K562 (cell line): ENCODE measurements around the gene MICAL2. TPM values are rescaled to one million over a fixed set of nuclear protein-coding genes. Genes with fewer than 3 reads are reported as not detected.

Source experiments
- ATAC-seq: fragments of 200-7000 bp; cut with Tn5 transposase; 3 replicates; pipeline ENCODE4 v1.9.1; 2020; ENCODE audit warnings: moderate library complexity
- BruUV-seq: library from RNA; stranded (reverse); fragments of 400-500 nt; replicated peaks from 2 replicates; lab custom pipeline; 2021; lab: Mats Ljungman, UMichigan
- CTCF ChIA-PET: fragments of 300-600 bp; formaldehyde crosslinking; extraction: SDS; loops from one replicate; lab custom pipeline; 2021; ENCODE audit warnings: low intra/inter-chr PET ratio; lab: Yijun Ruan, JAX
- POLR2A ChIA-PET: fragments of 300-600, 350-650 bp; sonication (Branson Sonifier 250); formaldehyde crosslinking; extraction: SDS; loops from one replicate; lab custom pipeline; 2021; ENCODE audit warnings: antibody characterized with exemption, inconsistent platforms; lab: Yijun Ruan, JAX
- DNase-seq, 4 experiments: peaks; one replicate each; pipeline versions ENCODE4 v3.0.0 to v3.0.0-alpha.2; 2011 to 2018; ENCODE audit warnings: low spot score in 3 of 4, mixed read lengths in 3 of 4; ENCODE audit errors: extremely low read depth in 1 of 4
- FAIRE-seq: peaks from 2 replicates; lab custom pipeline; 2011; peaks lifted over from hg19 to GRCh38; lab: Jason Lieb, UNC
- H2AFZ ChIP-seq: 2 replicates; pipeline ENCODE4 v1.6.0; 2011; ENCODE audit warnings: low read depth, low read length, control low read depth, inconsistent platforms
- H3K27ac ChIP-seq: fragments of 200-600 bp; 3 replicates; pipeline ENCODE4 v1.8.0; 2011; ENCODE audit warnings: low read depth, mild to moderate bottlenecking, control low read depth, inconsistent platforms, low read length, moderate library complexity, mixed read lengths; ENCODE audit errors: extremely low read depth
- H3K27me3 ChIP-seq, 2 experiments: fragments of 300-600 bp in 1 of 2; 2 replicates in 1 of 2; 3 replicates in 1 of 2; pipeline versions ENCODE4 v1.6.0 to v1.8.0; 2011; ENCODE audit warnings: inconsistent platforms in 2 of 2, low read length in 2 of 2, mild to moderate bottlenecking in 1 of 2, mixed read lengths in 1 of 2, moderate library complexity in 1 of 2; ENCODE audit not compliant: control insufficient read depth in 2 of 2, insufficient read depth in 2 of 2
- H3K36me3 ChIP-seq: fragments of 300-600 bp; 3 replicates; pipeline ENCODE4 v1.8.0; 2011; ENCODE audit warnings: mild to moderate bottlenecking, low read length, inconsistent platforms; ENCODE audit not compliant: control insufficient read depth, insufficient read depth
- H3K4me1 ChIP-seq, 2 experiments: fragments of 200-600 bp in 1 of 2; replicated peaks in 1 of 2; 2 replicates in 1 of 2; 3 replicates in 1 of 2; pipeline versions ENCODE4 v1.5.1 to v1.8.0; 2011; ENCODE audit warnings: inconsistent platforms in 2 of 2, low read length in 2 of 2, mild to moderate bottlenecking in 1 of 2, mixed read lengths in 1 of 2, moderate library complexity in 1 of 2; ENCODE audit not compliant: control insufficient read depth in 2 of 2, insufficient read depth in 2 of 2
- H3K4me2 ChIP-seq: 2 replicates; pipeline ENCODE4 v1.6.1; 2011; ENCODE audit warnings: low read length, control low read depth, inconsistent platforms, mixed read lengths; ENCODE audit not compliant: insufficient read depth
- H3K4me3 ChIP-seq: fragments of 200-600 bp; sonication (generic), shearing (Covaris generic); 2 replicates; pipeline ENCODE4 v1.5.1; 2016; ENCODE audit warnings: control low read depth, inconsistent platforms
- H3K79me2 ChIP-seq: fragments of 200-600 bp; 3 replicates; pipeline ENCODE4 v1.8.0; 2011; ENCODE audit warnings: low read length, inconsistent platforms; ENCODE audit not compliant: control insufficient read depth, insufficient read depth
- H3K9ac ChIP-seq, 2 experiments: 2 replicates each; pipeline versions ENCODE4 v1.6.0 to v1.6.1; 2011; ENCODE audit warnings: low read depth in 2 of 2, low read length in 2 of 2, control low read depth in 1 of 2, inconsistent platforms in 1 of 2, mild to moderate bottlenecking in 1 of 2, mixed read lengths in 1 of 2; ENCODE audit not compliant: insufficient read depth in 1 of 2
- H3K9me1 ChIP-seq: one replicate; pipeline ENCODE4 v1.6.0; 2011; ENCODE audit warnings: inconsistent platforms, mild to moderate bottlenecking, low read length, moderate library complexity; ENCODE audit not compliant: control insufficient read depth, insufficient read depth
- H3K9me3 ChIP-seq: replicated peaks from 2 replicates; pipeline ENCODE4 v1.5.1; 2011; ENCODE audit warnings: low read depth, low read length, inconsistent platforms; ENCODE audit not compliant: control insufficient read depth, insufficient read depth
- H4K20me1 ChIP-seq: replicated peaks from 2 replicates; pipeline ENCODE4 v1.6.1; 2011; ENCODE audit warnings: low read length, inconsistent platforms, mixed read lengths; ENCODE audit not compliant: control insufficient read depth, insufficient read depth
- ASH1L ChIP-seq: fragments of 450-650 bp; IDR thresholded peaks from 2 replicates; pipeline ENCODE4 v1.6.1; 2018; ENCODE audit warnings: borderline replicate concordance, mild to moderate bottlenecking, low read depth; ENCODE audit not compliant: partially characterized antibody
- CSDE1 ChIP-seq, 2 experiments: fragments of 450-650 bp; IDR thresholded peaks; 2 replicates each; pipeline ENCODE4 v1.6.1; 2016; ENCODE audit warnings: mild to moderate bottlenecking in 1 of 2
- FOS ChIP-seq: IDR thresholded peaks from 3 replicates; pipeline ENCODE4 v1.6.1; 2011; ENCODE audit not compliant: insufficient read length; ENCODE audit errors: extremely low read depth
- HMBOX1 ChIP-seq: sonication (generic); IDR thresholded peaks from 2 replicates; pipeline ENCODE4 v1.6.1; 2016
- NFATC3 ChIP-seq: fragments of 450-650 bp; IDR thresholded peaks from 2 replicates; pipeline ENCODE4 v1.6.1; 2017; ENCODE audit warnings: mild to moderate bottlenecking
- ZBED1 ChIP-seq: IDR thresholded peaks from 2 replicates; pipeline ENCODE4 v1.6.1; 2014
- ZFP1 ChIP-seq: fragments of 450-650 bp; formaldehyde crosslinking; IDR thresholded peaks from 2 replicates; pipeline ENCODE4 v1.4.0; 2020; ENCODE audit warnings: mild to moderate bottlenecking, mixed read lengths
- ZNF384 ChIP-seq: IDR thresholded peaks from 2 replicates; pipeline ENCODE4 v1.6.1; 2012; ENCODE audit warnings: low read depth, low read length, improper control_type of control experiment
- WGBS: fragments of 100-300 bp; shearing (Covaris generic); methylation state at CpG from one replicate; pipeline ENCODE4 v1.1.6; 2016; ENCODE audit warnings: low coverage, mixed read lengths; ENCODE audit not compliant: insufficient coverage; ENCODE audit errors: missing lambda C conversion rate; 5-methylcytosine and 5-hydroxymethylcytosine counted together
- in situ Hi-C: fragments of 300-500 bp; cut with MboI; formaldehyde crosslinking; loops from 4 replicates; pipeline ENCODE4 v1.15.0; 2018; ENCODE audit warnings: inconsistent platforms, mixed read lengths
- intact Hi-C: fragments of 100-400 bp; cut with micrococcal nuclease; formaldehyde crosslinking; loops from 2 replicates; pipeline ENCODE4 v1.14.2; 2022
- polyA plus RNA-seq, 8 experiments: library from polyadenylated mRNA; depleted of rRNA in 4 of 8; stranded (reverse) in 5 of 8; unstranded in 3 of 8; fragments of >200 nt; fragmentation: Nextera tagmentation in 2 of 8; fragmentation: Illumina TruSeq in 1 of 8; extraction: Ambion mirVana in 2 of 8; extraction: Trizol in 1 of 8; gene quantifications; 2 replicates each; pipeline versions ENCODE4 v1.2.1 to v1.2.3, GENCODE V29; 2011 to 2014; ENCODE audit warnings: inconsistent platforms in 1 of 8, missing spikeins in 1 of 8
- total RNA-seq, 7 experiments: library from RNA; depleted of rRNA in 6 of 7; stranded (reverse); fragments of >200 nt in 6 of 7; fragmentation: Illumina TruSeq in 2 of 7; extraction: Trizol in 2 of 7; gene quantifications; 2 replicates each; pipeline versions ENCODE4 v1.2.1 to v1.2.3, GENCODE V29; 2011 to 2021; ENCODE audit warnings: low replicate concordance in 1 of 7

MICAL2 gene
- total and polyA plus RNA-seq, 9 of the 15 experiments (the other 6 are each of a cell fraction or from before 2014, with no cell fraction given) = 4.7 to 64.2 (median 33.6) TPM

GRCh38 chr11:12100841-12101242 lies 9.5 kb upstream of the MICAL2 start:
- H3K4me3 ChIP-seq = no peak overlapping the region
- no peaks in the 10 kb centered on the region for H3K9me1 ChIP-seq
- H3K27ac ChIP-seq = no peak overlapping the region
- no peaks in the 10 kb centered on the region for H3K27me3 ChIP-seq
- CTCF ChIA-PET = no interaction called here
- H3K36me3 ChIP-seq = no peaks in the 10 kb centered on the region
- no peak overlapping the region for H3K9ac ChIP-seq
- FAIRE-seq (no peak), DNase-seq (no peak), ATAC-seq (no peak)
- H4K20me1 ChIP-seq = no peaks in the 10 kb centered on the region
- no TSS peak for BruUV-seq
- H3K79me2 ChIP-seq = no peaks in the 10 kb centered on the region
- peaks cover 5 to 8% of the 10 kb centered on the region in 2 experiments; a peak in 3 of 5 replicates for H3K4me1 ChIP-seq
- no peak overlapping the region for H2AFZ ChIP-seq
- intact Hi-C loops = no loop called here
- H3K9me3 ChIP-seq = no peaks in the 10 kb centered on the region
- POLR2A ChIA-PET = interaction anchor here (1.0 to 1.6 kb wide), 3 partner anchors 9 to 125 kb away, joined by 3 read pairs; no protein-coding TSS in a partner anchor
- in situ Hi-C loops = no loop called here
- no peak overlapping the region for H3K4me2 ChIP-seq
- WGBS = 59% methylated on average over 5 of the region's 5 CpGs
- TF ChIP-seq ZBED1 = no peak
- TF ChIP-seq ZNF384 = no peak
- no peak for TF ChIP-seq ASH1L
- no peak for TF ChIP-seq CSDE1 (IDR thresholded peaks at IDR 0.05)
- no peak for TF ChIP-seq FOS
- TF ChIP-seq NFATC3 = no peak

- in situ Hi-C loops (no loop called here), intact Hi-C loops (no loop called here)
- H3K9ac ChIP-seq = no peak overlapping the region
- no peaks in the 10 kb centered on the region for H4K20me1 ChIP-seq
- H3K4me1 ChIP-seq = peaks cover 5 to 8% of the 10 kb centered on the region in 2 experiments; a peak in 3 of 5 replicates
- no peak overlapping the region for H3K27ac ChIP-seq
- TF ChIP-seq HMBOX1 (peak; percentile 46; the same call in 1 of the 2 replicates), ZFP1 (CRISPR knock-in tag) (no peak)
- ATAC-seq (no peak), FAIRE-seq (no peak), DNase-seq (no peak)
- BruUV-seq = no TSS peak
- no peaks in the 10 kb centered on the region for H3K27me3 ChIP-seq
- H3K9me1 ChIP-seq = no peaks in the 10 kb centered on the region
- H3K4me3 ChIP-seq = no peak overlapping the region
- H3K4me2 ChIP-seq = no peak overlapping the region
- H2AFZ ChIP-seq = no peak overlapping the region
- CTCF ChIA-PET = interaction anchor here (1.3 kb wide), 1 partner anchor 136 kb away, joined by 3 read pairs; no protein-coding TSS in a partner anchor
- no peaks in the 10 kb centered on the region for H3K9me3 ChIP-seq
- no peaks in the 10 kb centered on the region for H3K36me3 ChIP-seq
- POLR2A ChIA-PET = interaction anchor here (0.6 to 1.6 kb wide), 2 partner anchors 9 to 24 kb away, joined by 3 read pairs; no protein-coding TSS in a partner anchor
- no peaks in the 10 kb centered on the region for H3K79me2 ChIP-seq
- WGBS = 0% methylated on average over 1 of the region's 1 CpG
These were observed 9.1 kb upstream of the MICAL2 start for GRCh38 chr11:12101318-12101717.
